ENCODE measurements around the gene RAB7B. TPM values are rescaled to one million over a fixed set of nuclear protein-coding genes. Genes with fewer than 3 reads are reported as not detected.

The RAB7B gene
- total and polyA plus RNA-seq, 2 of the 13 experiments (the other 11 are each of a cell fraction or from before 2014, with no cell fraction given), result 0.05 to 0.46 TPM

- H3K4me2 ChIP-seq (ENCODE audit: low read depth, low read length), result no peak overlapping the region
- H2AFZ ChIP-seq (ENCODE audit: low read length), result no peak overlapping the region
- H3K9me3 ChIP-seq (ENCODE audit: low read length), result no peaks in the 10 kb centered on the region
- POLR2A ChIA-PET, result no interaction called here
- H3K79me2 ChIP-seq (ENCODE audit: insufficient read depth, low read length), result no peaks in the 10 kb centered on the region
- H3K4me1 ChIP-seq (ENCODE audit: insufficient read depth, low read length), result no peaks in the 10 kb centered on the region
- no peak overlapping the region for H3K9ac ChIP-seq (ENCODE audit: insufficient read depth, low read depth, low read length)
- in situ Hi-C loops (cut with HindIII; ENCODE audit: extremely low pct_ligation_motif_present, low pct_unique_long_range_greater_than_20kb), result no loop called here
- CTCF ChIA-PET (ENCODE audit: low intra/inter-chr PET ratio, low total read pairs), result no interaction called here
- no peak overlapping the region for H3K4me3 ChIP-seq (replicated peaks in 1 of 3; ENCODE audit: insufficient read depth in 1 of 3, low read depth in 2 of 3, low read length in 3 of 3)
- intact Hi-C loops (cut with micrococcal nuclease; ENCODE audit: unreplicated experiment), result no loop called here
- BruUV-seq (replicated peaks), result no TSS peak
- no peak for DNase-seq (ENCODE audit: low spot score)
- no peak overlapping the region for H3K27ac ChIP-seq (ENCODE audit: extremely low read length, insufficient read depth, low read length)
- no peaks in the 10 kb centered on the region for H4K20me1 ChIP-seq (ENCODE audit: insufficient read depth, low read length)
- H3K27me3 ChIP-seq (ENCODE audit: control insufficient read depth in 1 of 2, insufficient read depth in 2 of 2, low read length in 2 of 2), result peaks cover 1 to 35% of the 10 kb centered on the region in 2 experiments; a peak in 4 of 5 replicates
- TF ChIP-seq MYNN (CRISPR knock-in tag; IDR thresholded peaks at IDR 0.05; ENCODE audit: low read depth), result no peak
- TF ChIP-seq ZNF20 (CRISPR knock-in tag; IDR thresholded peaks at IDR 0.05), result no peak
- no peak for TF ChIP-seq TAF1 (CRISPR knock-in tag; IDR thresholded peaks at IDR 0.05)
- TF ChIP-seq AKAP8 (CRISPR knock-in tag; IDR thresholded peaks at IDR 0.05), result no peak
- TF ChIP-seq SP5 (CRISPR knock-in tag; IDR thresholded peaks at IDR 0.05; ENCODE audit: borderline replicate concordance, low read depth), result no peak
- no peak for TF ChIP-seq MATR3 (CRISPR knock-in tag; IDR thresholded peaks at IDR 0.05)
- no peak for TF ChIP-seq HOXD1 (CRISPR knock-in tag; IDR thresholded peaks at IDR 0.05)
- no peak for TF ChIP-seq ATAD3A (CRISPR knock-in tag; IDR thresholded peaks at IDR 0.05)
- TF ChIP-seq FOXP4 (CRISPR knock-in tag; IDR thresholded peaks at IDR 0.05), result no peak
- TF ChIP-seq ZFP36 (IDR thresholded peaks at IDR 0.05; ENCODE audit: borderline replicate concordance, low read depth, low read length, partially characterized antibody), result no peak
- no peak for TF ChIP-seq ZNF17 (CRISPR knock-in tag; IDR thresholded peaks at IDR 0.05)
- no peak for TF ChIP-seq FOXK1 (CRISPR knock-in tag; IDR thresholded peaks at IDR 0.05; ENCODE audit: borderline replicate concordance, low read depth)
- TF ChIP-seq FOXM1 (CRISPR knock-in tag; IDR thresholded peaks at IDR 0.05), result no peak
- TF ChIP-seq ZNF670 (CRISPR knock-in tag; IDR thresholded peaks at IDR 0.05; ENCODE audit: borderline replicate concordance), result no peak
- 20% methylated on average over 1 of the region's 1 CpG for WGBS (ENCODE audit: low lambda C conversion rate)
- no peak for FAIRE-seq
- no peak for ATAC-seq
- no peaks in the 10 kb centered on the region for H3K36me3 ChIP-seq (replicated peaks in 1 of 2; ENCODE audit: control insufficient read depth in 1 of 2, insufficient read depth in 2 of 2, low read length in 2 of 2)
Observed at GRCh38 chr1:205951746-205952145, 51.4 kb downstream of the RAB7B start.
